GM13977 (cell line): ENCODE data around the gene JKAMP.

ENCODE experiments used
- DNase-seq: peaks from one replicate; pipeline ENCODE4 v3.0.0; 2012; ENCODE audit warnings: low spot score
- CTCF ChIP-seq: IDR thresholded peaks from 2 replicates; pipeline ENCODE4 v1.5.1; 2012; ENCODE audit warnings: mild to moderate bottlenecking, control low read depth; ENCODE audit not compliant: insufficient read depth; ENCODE audit errors: extremely low read depth, missing control alignments
- in situ Hi-C: fragments of 300-500 bp; cut with MboI; formaldehyde crosslinking; loops from one replicate; pipeline ENCODE4 v1.12.0; 2022; ENCODE audit warnings: low sequenced_read_pairs, low pct_unique_long_range_greater_than_20kb, mixed read lengths, inconsistent platforms; ENCODE audit not compliant: unreplicated experiment

JKAMP gene

GRCh38 chr14:59490756-59491155 is 6.4 kb downstream of the JKAMP start:
- no peak for TF ChIP-seq CTCF
- in situ Hi-C loops, result no loop called here
- DNase-seq, result no peak

DNA sequence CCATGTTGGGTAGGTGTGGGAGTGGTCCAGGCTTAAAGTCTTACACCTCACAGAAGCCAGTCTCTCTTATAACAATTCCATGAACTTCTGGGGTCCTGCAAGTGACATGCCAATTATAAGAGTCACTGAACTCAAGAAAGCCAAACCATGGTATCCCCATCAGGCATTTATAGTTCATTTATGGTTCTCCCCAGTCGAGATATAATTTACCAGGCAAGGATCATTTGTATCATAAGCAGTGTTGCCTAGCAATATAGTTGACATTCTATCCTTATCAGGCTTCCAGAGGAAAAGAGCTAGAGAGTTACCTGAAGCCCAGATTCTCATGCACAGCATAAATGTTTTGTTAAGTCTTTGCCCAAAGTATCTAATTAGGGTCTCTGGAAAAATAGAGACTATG is 8.1 kb downstream of the JKAMP start:
- no peak for TF ChIP-seq CTCF
- in situ Hi-C loops, result no loop called here
- no peak for DNase-seq

- in situ Hi-C loops, result no loop called here
- no peak for DNase-seq
- TF ChIP-seq CTCF, result no peak
These were observed 16.4 kb downstream of the JKAMP start for GRCh38 chr14:59500732-59501131.

DNA sequence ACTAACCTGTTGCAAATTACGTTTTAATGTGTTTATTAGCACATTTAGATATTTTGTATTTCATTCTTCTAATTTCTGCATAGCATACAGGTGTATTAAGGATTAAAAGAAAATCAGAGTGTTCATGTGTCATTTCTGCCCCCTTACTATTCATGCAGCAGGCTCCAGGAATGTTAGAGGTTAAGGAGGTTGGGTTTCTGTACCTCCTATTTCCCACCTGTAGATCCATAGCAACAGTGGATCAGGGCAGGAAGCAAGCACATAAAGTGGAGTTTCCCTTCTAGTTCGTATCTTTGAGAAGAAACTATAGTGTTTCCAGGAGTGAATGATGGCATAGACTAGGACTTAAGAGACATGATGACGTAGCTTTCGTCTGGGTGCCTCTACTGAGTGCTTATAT is 18.9 kb downstream of the JKAMP start:
- DNase-seq, result no peak
- in situ Hi-C loops, result no loop called here
- TF ChIP-seq CTCF, result no peak

- DNase-seq, result peak; percentile 32
- in situ Hi-C loops, result no loop called here
- TF ChIP-seq CTCF, result peak; percentile 89
These were observed 22.9 kb downstream of the JKAMP start for GRCh38 chr14:59507063-59507751.

DNA sequence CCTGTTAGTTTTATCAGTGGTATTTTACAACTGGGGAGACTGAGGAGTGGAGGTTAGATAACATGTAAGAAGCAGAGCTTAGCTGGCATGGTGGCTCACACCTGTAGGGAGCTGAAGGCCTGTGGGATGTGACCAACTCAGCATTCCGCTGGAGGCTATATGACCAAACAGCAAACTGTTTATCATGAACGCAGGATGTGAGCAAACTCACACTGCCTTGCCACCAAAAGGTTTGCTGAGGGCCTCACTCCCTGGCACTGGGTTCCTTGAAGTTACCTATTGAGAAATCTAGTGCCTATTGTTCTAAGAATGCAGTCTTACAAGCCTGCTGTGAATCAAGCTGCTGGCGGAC is 23.4 kb downstream of the JKAMP start:
- no peak for TF ChIP-seq CTCF
- no peak for DNase-seq
- in situ Hi-C loops, result no loop called here

DNA sequence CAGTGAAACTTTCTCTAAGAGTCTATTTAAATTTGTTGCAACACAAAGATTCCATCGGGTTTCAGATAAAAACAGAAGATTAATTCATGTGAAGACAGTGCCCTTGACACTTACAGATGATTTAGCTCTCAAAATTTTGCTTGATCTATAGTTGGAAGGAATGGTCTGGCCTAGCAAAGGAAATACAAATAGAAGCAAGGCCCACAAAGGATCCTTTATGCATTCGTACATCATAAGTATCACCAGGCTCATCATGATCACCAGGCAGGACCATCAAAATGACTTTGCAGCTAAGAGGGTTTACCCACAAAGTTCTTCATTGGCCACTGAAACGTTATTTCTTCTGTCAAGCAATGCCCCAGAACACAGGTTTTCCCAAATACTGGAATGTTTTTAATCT is 24.8 kb downstream of the JKAMP start:
- TF ChIP-seq CTCF, result no peak
- in situ Hi-C loops, result no loop called here
- DNase-seq, result no peak
